ENCODE results near the gene SLC36A3.
"Not testable (repeated sequence)": the region's sequence is repeated elsewhere in the genome, so short reads cannot be mapped to it uniquely, and the experiment has no call there.

The SLC36A3 gene

GRCh38 chr5:151237685-151238084 is 65.9 kb downstream of the SLC36A3 start:
- DNase-seq, result no peak

GRCh38 chr5:151236888-151237287 is 66.7 kb downstream of the SLC36A3 start:
- no peak for DNase-seq

GRCh38 chr5:151235239-151235571 is 68.4 kb downstream of the SLC36A3 start:
- not testable (repeated sequence) for DNase-seq

GRCh38 chr5:151234476-151235238 is 68.9 kb downstream of the SLC36A3 start:
- DNase-seq, result no peak

- DNase-seq, result no peak
Observed at GRCh38 chr5:151233616-151234085, 69.9 kb downstream of the SLC36A3 start.

GRCh38 chr5:151231359-151231758 is 72.2 kb downstream of the SLC36A3 start:
- no peak for DNase-seq

- no peak for DNase-seq
Observed at GRCh38 chr5:151230048-151230680, 73.4 kb downstream of the SLC36A3 start.

- no peak for DNase-seq
Observed at GRCh38 chr5:151228986-151229385, 74.6 kb downstream of the SLC36A3 start.

- DNase-seq, result no peak
Observed at GRCh38 chr5:151227918-151228447, 75.6 kb downstream of the SLC36A3 start.

All from effector CD8-positive, alpha-beta T cell (primary cell).